ENCODE data around the gene IL2RA. TPM values are rescaled to one million over a fixed set of nuclear protein-coding genes. Genes with fewer than 3 reads are reported as not detected.

IL2RA gene
- total and polyA plus RNA-seq, 9 of the 15 experiments (the other 6 are each of a cell fraction or from before 2014, with no cell fraction given) = 0.95 TPM; not detected in 8

- TF ChIP-seq ZFP91 (CRISPR knock-in tag; IDR thresholded peaks at IDR 0.05) = no peak
- TF ChIP-seq SIN3A (IDR thresholded peaks at IDR 0.05; ENCODE audit: borderline replicate concordance in 2 of 2, control insufficient read depth in 1 of 2, low read depth in 2 of 2, low read length in 2 of 2) = no peak
- peak in 1 of 2 experiments; percentile 63; a peak in 1 of 4 replicates for TF ChIP-seq RCOR1 (IDR thresholded peaks at IDR 0.05; ENCODE audit: borderline replicate concordance in 1 of 2, low read depth in 2 of 2, low read length in 2 of 2)
- no peak for TF ChIP-seq ELF2 (CRISPR knock-in tag; IDR thresholded peaks at IDR 0.05)
- TF ChIP-seq ZNF512 (tag; IDR thresholded peaks at IDR 0.05) = no peak
- no peak for TF ChIP-seq IRF1 (CRISPR knock-in tag; IDR thresholded peaks at IDR 0.05; ENCODE audit: borderline replicate concordance)
- 0 out of 2 replicates have a peak, but pooled peaks have one; percentile 73 for TF ChIP-seq FOXP4 (CRISPR knock-in tag; IDR thresholded peaks at IDR 0.05; ENCODE audit: borderline replicate concordance)
- no peak for TF ChIP-seq HNRNPK (IDR thresholded peaks at IDR 0.05; ENCODE audit: low read depth, low read length, poor library complexity, severe bottlenecking)
- TF ChIP-seq BRD9 (IDR thresholded peaks at IDR 0.05; ENCODE audit: low read depth, partially characterized antibody) = no peak
- TF ChIP-seq RBM25 (IDR thresholded peaks at IDR 0.05; ENCODE audit: low read depth, low read length, severe bottlenecking) = no peak
- TF ChIP-seq MTA3 (IDR thresholded peaks at IDR 0.05; ENCODE audit: borderline replicate concordance) = peak; percentile 73; the same call in 1 of the 2 replicates
- TF ChIP-seq PTBP1 (IDR thresholded peaks at IDR 0.05; ENCODE audit: low read depth, low read length) = no peak
- 0 out of 2 replicates have a peak, but pooled peaks have one; percentile 54 for TF ChIP-seq MITF (IDR thresholded peaks at IDR 0.05)
- TF ChIP-seq ZNF165 (CRISPR knock-in tag; IDR thresholded peaks at IDR 0.05; ENCODE audit: borderline replicate concordance) = no peak
- TF ChIP-seq TAL1 (IDR thresholded peaks at IDR 0.05) = 0 out of 2 replicates have a peak, but pooled peaks have one; percentile 6
- TF ChIP-seq DDX20 (tag; IDR thresholded peaks at IDR 0.05; ENCODE audit: low read depth) = no peak
- no peak for TF ChIP-seq ZC3H11A (IDR thresholded peaks at IDR 0.05; ENCODE audit: low read depth, low read length)
Observed at GRCh38 chr10:6086375-6087233, 24.4 kb upstream of the IL2RA start (continued).
